ENCODE measurements around the gene ASCL1.

- TF ChIP-seq CTCF (IDR thresholded peaks at IDR 0.05) (no peak), EZH2phosphoT487 (IDR thresholded peaks at IDR 0.05) (no peak), EZH2 (IDR thresholded peaks at IDR 0.05) (no peak)
Observed at GRCh38 chr12:102973583-102973982, 16.1 kb downstream of the ASCL1 start.

Data from neural progenitor cell (in vitro differentiated cells).